Measurements from ENCODE around the gene CTAGE6.
"Not testable (repeated sequence)": the region's sequence is repeated elsewhere in the genome, so short reads cannot be mapped to it uniquely, and the experiment has no call there.

CTAGE6 gene

DNA sequence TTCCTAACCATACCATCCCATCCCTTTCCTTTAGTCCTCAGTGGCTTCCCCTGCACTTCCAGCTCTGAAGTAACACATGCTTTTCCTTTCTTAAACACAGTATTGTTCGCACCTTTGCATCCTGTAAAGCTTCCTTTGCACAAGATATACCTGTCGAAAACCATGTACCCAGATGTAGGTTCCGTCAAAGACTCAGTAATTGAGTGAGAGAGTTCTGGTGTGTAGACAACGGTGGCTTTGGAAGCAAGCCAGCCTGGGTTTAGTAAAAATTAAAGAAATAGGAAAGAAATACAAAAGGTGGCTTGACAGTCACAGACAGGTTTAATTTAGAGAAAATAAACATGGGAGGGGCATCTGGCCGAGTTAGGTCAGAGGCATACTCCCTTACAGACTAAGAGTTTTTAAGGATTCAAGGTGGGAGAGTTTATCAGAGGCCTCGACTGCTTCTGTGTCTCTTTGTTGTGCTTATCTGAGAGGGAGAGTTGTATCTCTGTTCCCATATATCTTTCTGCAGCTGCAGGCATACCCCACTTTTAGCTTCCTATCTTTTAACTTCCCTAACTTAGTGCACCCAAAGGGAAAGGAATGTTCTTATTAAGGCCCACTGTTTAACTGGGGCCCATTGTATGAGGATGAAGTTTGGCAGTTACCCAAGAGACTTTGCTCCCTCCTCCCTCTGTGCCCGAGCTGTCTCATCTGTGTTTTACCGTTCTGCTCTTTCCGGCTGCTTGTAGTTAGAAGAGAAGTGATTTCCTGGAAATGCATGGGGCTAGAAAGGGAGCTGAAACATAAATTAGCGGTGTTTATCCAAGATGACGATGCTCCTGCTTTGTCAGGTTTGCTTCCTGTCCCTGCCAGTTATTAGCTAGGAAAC, 42.7 kb downstream of the CTAGE6 start:
- not testable (repeated sequence) for DNase-seq

GRCh38 chr7:143712381-143712780, 45.1 kb downstream of the CTAGE6 start:
- DNase-seq = not testable (repeated sequence)

DNA sequence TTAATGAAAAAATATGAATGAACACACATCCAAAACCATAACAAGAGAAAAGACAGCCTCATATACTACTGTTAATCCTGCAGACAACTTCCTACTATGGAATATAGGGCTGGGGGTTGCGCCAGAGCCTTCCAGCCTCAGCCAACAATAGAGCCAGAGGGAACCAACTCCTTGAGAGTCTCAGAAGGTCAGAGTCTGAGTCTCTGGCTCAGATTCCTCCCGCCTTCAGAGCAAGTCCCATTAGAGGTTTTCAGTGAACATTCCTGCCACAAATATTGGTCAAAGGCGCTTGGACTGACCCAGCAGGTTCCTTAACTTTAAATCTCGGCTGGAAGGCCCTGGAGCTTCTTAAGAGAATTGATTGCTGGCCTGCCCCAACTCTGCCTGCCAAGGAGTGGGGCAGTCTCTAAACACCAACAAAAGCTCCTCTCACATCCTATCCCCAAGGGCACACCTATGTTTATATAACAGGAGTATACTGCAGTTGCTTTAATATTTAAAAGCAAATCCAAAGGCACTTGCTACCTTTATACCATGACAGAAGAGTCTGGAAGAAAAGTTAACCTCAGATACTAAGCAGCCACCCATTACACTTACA, 45.7 kb downstream of the CTAGE6 start:
- DNase-seq = not testable (repeated sequence)

DNA sequence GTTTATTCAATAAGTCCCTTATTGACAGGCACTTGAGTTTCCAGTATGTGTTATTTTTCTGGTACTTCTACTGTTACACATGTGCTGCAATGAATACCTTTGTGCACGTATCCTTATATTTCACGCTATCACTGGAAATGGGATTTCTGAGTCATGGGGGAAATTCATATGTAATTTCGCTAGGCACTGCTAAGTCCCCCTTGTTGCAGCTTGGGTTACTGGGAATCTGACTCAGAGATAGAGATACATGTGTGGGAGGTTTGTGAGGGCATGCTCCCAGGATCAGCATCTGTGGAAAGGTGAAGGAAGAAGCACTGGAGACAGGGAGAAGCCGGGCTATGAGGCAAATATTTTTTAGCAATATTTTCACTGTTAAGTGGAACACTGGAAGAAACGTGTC, 47.6 kb downstream of the CTAGE6 start:
- DNase-seq = not testable (repeated sequence)

Measured in EL (cell line).